ENCODE data around the gene AP2A2. TPM values are rescaled to one million over a fixed set of nuclear protein-coding genes. Genes with fewer than 3 reads are reported as not detected.
A peak's percentile ranks its signal among the peaks of the same experiment; 100 is the strongest.

The AP2A2 gene
- total RNA-seq, 1 donor from 2014 or later = 105 TPM

DNA sequence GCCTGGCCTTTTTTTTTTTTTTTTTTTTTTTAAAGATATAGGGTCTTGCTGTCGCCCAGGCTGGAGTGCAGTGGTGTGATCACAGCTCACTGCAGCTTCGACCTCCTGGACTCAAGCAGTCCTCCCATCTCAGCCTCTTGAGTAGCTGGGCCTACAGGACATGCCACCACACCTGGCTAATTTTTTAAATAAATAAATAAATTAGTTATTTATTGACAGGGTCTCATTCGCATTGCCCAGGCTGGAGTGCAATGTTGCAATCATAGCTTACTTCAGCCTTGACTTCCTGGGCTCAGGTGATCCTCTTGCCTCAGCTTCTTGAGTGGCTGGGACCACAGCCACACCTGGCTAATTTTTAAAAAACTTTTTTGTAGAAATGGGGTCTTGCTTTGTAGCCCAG is 10.5 kb downstream of the AP2A2 start:
- no peaks in the 10 kb centered on the region for H3K9me3 Mint-ChIP-seq (ENCODE audit: unreplicated experiment)
- no peak overlapping the region for H3K27ac ChIP-seq (ENCODE audit: low read depth, low read length)
- no peak overlapping the region for H3K9ac ChIP-seq (ENCODE audit: low read length)
- H3K27me3 ChIP-seq (ENCODE audit: insufficient read depth, low read length) = no peaks in the 10 kb centered on the region
- no peak overlapping the region for H3K4me3 ChIP-seq (ENCODE audit: insufficient read depth, low read depth, low read length)
- peaks cover 87% of the 10 kb centered on the region for H3K79me2 ChIP-seq (ENCODE audit: insufficient read depth, low read length)
- DNase-seq (ENCODE audit: low read depth) = no peak
- H3K36me3 Mint-ChIP-seq (ENCODE audit: low read depth, unreplicated experiment) = peaks cover 7% of the 10 kb centered on the region
- peaks cover 33% of the 10 kb centered on the region for H3K4me1 Mint-ChIP-seq (ENCODE audit: low read depth, unreplicated experiment)
- no peak overlapping the region for H3K4me2 ChIP-seq (ENCODE audit: low read length)
- H3K27me3 Mint-ChIP-seq (ENCODE audit: low read depth, unreplicated experiment) = no peaks in the 10 kb centered on the region
- no peak overlapping the region for H3K27ac Mint-ChIP-seq (ENCODE audit: unreplicated experiment)
- no peaks in the 10 kb centered on the region for H3K4me1 ChIP-seq (ENCODE audit: insufficient read depth, low read length)
- H3K9me3 ChIP-seq (ENCODE audit: insufficient read depth, low read depth, low read length) = no peaks in the 10 kb centered on the region
- TF ChIP-seq EZH2 (IDR thresholded peaks at IDR 0.05; ENCODE audit: insufficient read depth, low read length) (no peak), CTCF (IDR thresholded peaks at IDR 0.05; ENCODE audit: insufficient read depth, low read depth, low read length) (no peak)
- H2AFZ ChIP-seq (ENCODE audit: low read depth, low read length) = no peak overlapping the region
- H4K20me1 ChIP-seq (ENCODE audit: insufficient read depth, low read length) = peaks cover 87% of the 10 kb centered on the region
- H3K36me3 ChIP-seq (ENCODE audit: insufficient read depth, low read length) = peaks cover 2% of the 10 kb centered on the region
- H3K4me3 Mint-ChIP-seq (ENCODE audit: unreplicated experiment) = no peak overlapping the region
- no peak for FAIRE-seq

GRCh38 chr11:937841-938261 is 12.2 kb downstream of the AP2A2 start:
- H3K4me1 ChIP-seq (ENCODE audit: insufficient read depth, low read length) = peaks cover 7% of the 10 kb centered on the region
- no peak for FAIRE-seq

More at GRCh38 chr11:937841-938261, 12.2 kb downstream of the AP2A2 start:
- H3K9me3 ChIP-seq (ENCODE audit: insufficient read depth, low read depth, low read length) = no peaks in the 10 kb centered on the region
- H3K27ac Mint-ChIP-seq (ENCODE audit: unreplicated experiment) = peak overlapping the region; percentile 26
- peaks cover 7% of the 10 kb centered on the region for H3K36me3 Mint-ChIP-seq (ENCODE audit: low read depth, unreplicated experiment)
- peaks cover 2% of the 10 kb centered on the region for H3K36me3 ChIP-seq (ENCODE audit: insufficient read depth, low read length)
- H3K9me3 Mint-ChIP-seq (ENCODE audit: unreplicated experiment) = no peaks in the 10 kb centered on the region
- H3K27me3 Mint-ChIP-seq (ENCODE audit: low read depth, unreplicated experiment) = no peaks in the 10 kb centered on the region
- H4K20me1 ChIP-seq (ENCODE audit: insufficient read depth, low read length) = peaks cover 85% of the 10 kb centered on the region
- peaks cover 86% of the 10 kb centered on the region for H3K79me2 ChIP-seq (ENCODE audit: insufficient read depth, low read length)
- TF ChIP-seq EZH2 (IDR thresholded peaks at IDR 0.05; ENCODE audit: insufficient read depth, low read length) (no peak), CTCF (IDR thresholded peaks at IDR 0.05; ENCODE audit: insufficient read depth, low read depth, low read length) (no peak)
- no peaks in the 10 kb centered on the region for H3K27me3 ChIP-seq (ENCODE audit: insufficient read depth, low read length)
- H3K4me3 Mint-ChIP-seq (ENCODE audit: unreplicated experiment) = no peak overlapping the region
- no peak overlapping the region for H3K4me2 ChIP-seq (ENCODE audit: low read length)
- H3K27ac ChIP-seq (ENCODE audit: low read depth, low read length) = no peak overlapping the region
- no peak overlapping the region for H2AFZ ChIP-seq (ENCODE audit: low read depth, low read length)
- H3K4me3 ChIP-seq (ENCODE audit: insufficient read depth, low read depth, low read length) = no peak overlapping the region
- DNase-seq (ENCODE audit: low read depth) = no peak
- no peak overlapping the region for H3K9ac ChIP-seq (ENCODE audit: low read length)
- peaks cover 31% of the 10 kb centered on the region for H3K4me1 Mint-ChIP-seq (ENCODE audit: low read depth, unreplicated experiment)
